Measurements from ENCODE around the gene OVCA2.

The OVCA2 gene

DNA sequence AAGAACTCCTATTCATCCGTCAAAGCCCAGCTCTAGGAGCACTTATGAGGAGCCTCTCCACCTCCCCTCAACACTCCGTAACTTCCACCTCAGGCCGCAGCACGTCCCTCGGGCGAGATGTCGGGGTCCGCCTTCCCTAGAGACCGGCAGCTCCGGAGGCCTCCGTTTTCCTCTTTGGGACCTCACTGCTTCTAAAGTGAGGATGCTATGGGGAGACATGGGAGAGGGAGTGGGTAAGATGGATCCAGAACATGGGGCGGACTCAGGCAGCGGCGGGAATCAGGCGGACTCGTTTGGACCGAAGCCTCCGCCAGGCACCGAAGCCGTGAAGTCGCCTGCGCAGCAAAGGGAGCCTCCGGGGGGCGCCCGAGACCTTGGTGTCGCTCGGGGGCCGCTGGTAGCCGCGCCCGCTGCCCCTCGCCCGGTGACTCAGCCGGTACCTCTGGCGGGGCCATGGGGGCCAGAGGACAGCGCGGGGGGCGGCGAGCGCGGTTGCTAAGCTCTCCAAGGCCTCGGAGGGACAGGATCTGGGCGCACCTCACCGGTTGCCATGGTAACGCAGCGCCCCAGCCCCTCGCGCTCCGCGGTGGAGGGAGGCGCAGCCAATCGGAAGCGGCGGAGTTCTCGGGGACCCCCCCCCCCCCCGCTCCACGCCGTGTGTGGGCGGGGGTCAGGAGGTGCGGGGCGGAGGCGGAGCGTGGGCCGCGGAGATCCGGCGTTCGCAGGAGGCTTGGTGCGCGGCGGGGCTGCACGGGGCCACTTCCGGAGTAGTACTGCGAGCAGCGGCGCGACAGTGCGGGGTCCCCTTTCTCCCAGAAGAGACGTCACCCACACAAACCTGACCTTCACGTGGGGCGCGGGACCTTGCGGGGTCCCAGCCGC lies 11.8 kb downstream of the OVCA2 start (continued):
- peak; percentile 74; the same call in 1 of the 2 replicates for TF ChIP-seq ZNF324 (tag by site-specific recombination; IDR thresholded peaks at IDR 0.05)
- TF ChIP-seq ZNF169 (tag by site-specific recombination; IDR thresholded peaks at IDR 0.05), result no peak
- no peak for TF ChIP-seq ZNF292 (tag by site-specific recombination; IDR thresholded peaks at IDR 0.05; ENCODE audit: borderline replicate concordance, low read depth)

DNA sequence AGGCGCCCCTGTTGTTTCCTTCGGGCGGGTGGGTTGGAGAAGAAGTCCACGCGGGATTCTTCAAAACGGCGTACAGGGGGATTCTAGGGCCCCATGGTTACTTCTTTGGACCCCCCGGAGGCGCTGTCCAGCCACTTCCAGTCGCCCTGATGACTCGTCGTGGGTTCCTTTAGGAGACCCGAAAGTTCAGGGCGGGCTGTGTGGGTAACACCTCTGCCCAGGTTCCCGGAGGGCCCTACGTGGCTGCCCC lies 12.4 kb downstream of the OVCA2 start:
- Histone ChIP-seq H3K36me3 (ENCODE audit: control insufficient read depth in 2 of 2, insufficient read depth in 1 of 2, low read length in 2 of 2) (no peaks in the 10 kb centered on the region), H3K4me1 (ENCODE audit: control insufficient read depth, insufficient read depth, low read length) (peaks cover 8% of the 10 kb centered on the region), H3K4me3 (ENCODE audit: low read depth, low read length) (peak overlapping the region; percentile 48), H3K9me3 (ENCODE audit: control insufficient read depth, insufficient read depth, low read depth, low read length) (no peaks in the 10 kb centered on the region), H3K27ac (ENCODE audit: extremely low read depth, low read depth, low read length) (no peak overlapping the region; the same call in 1 of the 2 replicates)
- TF ChIP-seq ZNF404 (tag by site-specific recombination; IDR thresholded peaks at IDR 0.05), result no peak
- TF ChIP-seq, protein P1, sequence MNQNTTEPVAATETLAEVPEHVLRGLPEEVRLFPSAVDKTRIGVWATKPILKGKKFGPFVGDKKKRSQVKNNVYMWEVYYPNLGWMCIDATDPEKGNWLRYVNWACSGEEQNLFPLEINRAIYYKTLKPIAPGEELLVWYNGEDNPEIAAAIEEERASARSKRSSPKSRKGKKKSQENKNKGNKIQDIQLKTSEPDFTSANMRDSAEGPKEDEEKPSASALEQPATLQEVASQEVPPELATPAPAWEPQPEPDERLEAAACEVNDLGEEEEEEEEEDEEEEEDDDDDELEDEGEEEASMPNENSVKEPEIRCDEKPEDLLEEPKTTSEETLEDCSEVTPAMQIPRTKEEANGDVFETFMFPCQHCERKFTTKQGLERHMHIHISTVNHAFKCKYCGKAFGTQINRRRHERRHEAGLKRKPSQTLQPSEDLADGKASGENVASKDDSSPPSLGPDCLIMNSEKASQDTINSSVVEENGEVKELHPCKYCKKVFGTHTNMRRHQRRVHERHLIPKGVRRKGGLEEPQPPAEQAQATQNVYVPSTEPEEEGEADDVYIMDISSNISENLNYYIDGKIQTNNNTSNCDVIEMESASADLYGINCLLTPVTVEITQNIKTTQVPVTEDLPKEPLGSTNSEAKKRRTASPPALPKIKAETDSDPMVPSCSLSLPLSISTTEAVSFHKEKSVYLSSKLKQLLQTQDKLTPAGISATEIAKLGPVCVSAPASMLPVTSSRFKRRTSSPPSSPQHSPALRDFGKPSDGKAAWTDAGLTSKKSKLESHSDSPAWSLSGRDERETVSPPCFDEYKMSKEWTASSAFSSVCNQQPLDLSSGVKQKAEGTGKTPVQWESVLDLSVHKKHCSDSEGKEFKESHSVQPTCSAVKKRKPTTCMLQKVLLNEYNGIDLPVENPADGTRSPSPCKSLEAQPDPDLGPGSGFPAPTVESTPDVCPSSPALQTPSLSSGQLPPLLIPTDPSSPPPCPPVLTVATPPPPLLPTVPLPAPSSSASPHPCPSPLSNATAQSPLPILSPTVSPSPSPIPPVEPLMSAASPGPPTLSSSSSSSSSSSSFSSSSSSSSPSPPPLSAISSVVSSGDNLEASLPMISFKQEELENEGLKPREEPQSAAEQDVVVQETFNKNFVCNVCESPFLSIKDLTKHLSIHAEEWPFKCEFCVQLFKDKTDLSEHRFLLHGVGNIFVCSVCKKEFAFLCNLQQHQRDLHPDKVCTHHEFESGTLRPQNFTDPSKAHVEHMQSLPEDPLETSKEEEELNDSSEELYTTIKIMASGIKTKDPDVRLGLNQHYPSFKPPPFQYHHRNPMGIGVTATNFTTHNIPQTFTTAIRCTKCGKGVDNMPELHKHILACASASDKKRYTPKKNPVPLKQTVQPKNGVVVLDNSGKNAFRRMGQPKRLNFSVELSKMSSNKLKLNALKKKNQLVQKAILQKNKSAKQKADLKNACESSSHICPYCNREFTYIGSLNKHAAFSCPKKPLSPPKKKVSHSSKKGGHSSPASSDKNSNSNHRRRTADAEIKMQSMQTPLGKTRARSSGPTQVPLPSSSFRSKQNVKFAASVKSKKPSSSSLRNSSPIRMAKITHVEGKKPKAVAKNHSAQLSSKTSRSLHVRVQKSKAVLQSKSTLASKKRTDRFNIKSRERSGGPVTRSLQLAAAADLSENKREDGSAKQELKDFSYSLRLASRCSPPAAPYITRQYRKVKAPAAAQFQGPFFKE (tag by site-specific recombination; IDR thresholded peaks at IDR 0.05; ENCODE audit: borderline replicate concordance), result no peak
- no peak for TF ChIP-seq ZNF133 (tag by site-specific recombination; IDR thresholded peaks at IDR 0.05)
- TF ChIP-seq ZNF660 (tag by site-specific recombination; IDR thresholded peaks at IDR 0.05), result peak; percentile 6; the same call in 1 of the 2 replicates
- TF ChIP-seq, protein P2, sequence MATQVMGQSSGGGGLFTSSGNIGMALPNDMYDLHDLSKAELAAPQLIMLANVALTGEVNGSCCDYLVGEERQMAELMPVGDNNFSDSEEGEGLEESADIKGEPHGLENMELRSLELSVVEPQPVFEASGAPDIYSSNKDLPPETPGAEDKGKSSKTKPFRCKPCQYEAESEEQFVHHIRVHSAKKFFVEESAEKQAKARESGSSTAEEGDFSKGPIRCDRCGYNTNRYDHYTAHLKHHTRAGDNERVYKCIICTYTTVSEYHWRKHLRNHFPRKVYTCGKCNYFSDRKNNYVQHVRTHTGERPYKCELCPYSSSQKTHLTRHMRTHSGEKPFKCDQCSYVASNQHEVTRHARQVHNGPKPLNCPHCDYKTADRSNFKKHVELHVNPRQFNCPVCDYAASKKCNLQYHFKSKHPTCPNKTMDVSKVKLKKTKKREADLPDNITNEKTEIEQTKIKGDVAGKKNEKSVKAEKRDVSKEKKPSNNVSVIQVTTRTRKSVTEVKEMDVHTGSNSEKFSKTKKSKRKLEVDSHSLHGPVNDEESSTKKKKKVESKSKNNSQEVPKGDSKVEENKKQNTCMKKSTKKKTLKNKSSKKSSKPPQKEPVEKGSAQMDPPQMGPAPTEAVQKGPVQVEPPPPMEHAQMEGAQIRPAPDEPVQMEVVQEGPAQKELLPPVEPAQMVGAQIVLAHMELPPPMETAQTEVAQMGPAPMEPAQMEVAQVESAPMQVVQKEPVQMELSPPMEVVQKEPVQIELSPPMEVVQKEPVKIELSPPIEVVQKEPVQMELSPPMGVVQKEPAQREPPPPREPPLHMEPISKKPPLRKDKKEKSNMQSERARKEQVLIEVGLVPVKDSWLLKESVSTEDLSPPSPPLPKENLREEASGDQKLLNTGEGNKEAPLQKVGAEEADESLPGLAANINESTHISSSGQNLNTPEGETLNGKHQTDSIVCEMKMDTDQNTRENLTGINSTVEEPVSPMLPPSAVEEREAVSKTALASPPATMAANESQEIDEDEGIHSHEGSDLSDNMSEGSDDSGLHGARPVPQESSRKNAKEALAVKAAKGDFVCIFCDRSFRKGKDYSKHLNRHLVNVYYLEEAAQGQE (tag by site-specific recombination; IDR thresholded peaks at IDR 0.05), result peak; percentile 86
- TF ChIP-seq ZNF626 (tag by site-specific recombination; IDR thresholded peaks at IDR 0.05), result no peak
- TF ChIP-seq GLIS1 (tag by site-specific recombination; IDR thresholded peaks at IDR 0.05), result no peak
- TF ChIP-seq ZNF391 (tag by site-specific recombination; IDR thresholded peaks at IDR 0.05; ENCODE audit: borderline replicate concordance, low read depth), result no peak
- TF ChIP-seq ZNF426 (tag by site-specific recombination; IDR thresholded peaks at IDR 0.05), result no peak
- no peak for TF ChIP-seq SETDB1 (IDR thresholded peaks at IDR 0.05; ENCODE audit: insufficient read length, low read length)
- peak; percentile 58 for TF ChIP-seq ZNF335 (tag by site-specific recombination; conservative IDR thresholded peaks at IDR 0.05)
- TF ChIP-seq ZSCAN16 (tag by site-specific recombination; IDR thresholded peaks at IDR 0.05), result no peak
- TF ChIP-seq, protein P3, sequence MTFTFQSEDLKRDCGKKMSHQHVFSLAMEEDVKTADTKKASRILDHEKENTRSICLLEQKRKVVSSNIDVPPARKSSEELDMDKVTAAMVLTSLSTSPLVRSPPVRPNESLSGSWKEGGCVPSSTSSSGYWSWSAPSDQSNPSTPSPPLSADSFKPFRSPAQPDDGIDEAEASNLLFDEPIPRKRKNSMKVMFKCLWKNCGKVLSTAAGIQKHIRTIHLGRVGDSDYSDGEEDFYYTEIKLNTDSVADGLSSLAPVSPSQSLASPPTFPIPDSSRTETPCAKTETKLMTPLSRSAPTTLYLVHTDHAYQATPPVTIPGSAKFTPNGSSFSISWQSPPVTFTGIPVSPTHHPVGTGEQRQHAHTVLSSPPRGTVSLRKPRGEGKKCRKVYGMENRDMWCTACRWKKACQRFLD (tag by site-specific recombination; IDR thresholded peaks at IDR 0.05), result no peak
- no peak for TF ChIP-seq ZNF501 (tag by site-specific recombination; IDR thresholded peaks at IDR 0.05)
- TF ChIP-seq ZNF785 (tag by site-specific recombination; IDR thresholded peaks at IDR 0.05), result no peak
- no peak for TF ChIP-seq SALL2 (tag by site-specific recombination; IDR thresholded peaks at IDR 0.05; ENCODE audit: borderline replicate concordance)
- no peak for TF ChIP-seq KLF9 (tag by site-specific recombination; IDR thresholded peaks at IDR 0.05; ENCODE audit: low read depth)
- TF ChIP-seq ZNF175 (tag by site-specific recombination; IDR thresholded peaks at IDR 0.05), result no peak
- no peak for TF ChIP-seq ZEB2 (tag by site-specific recombination; IDR thresholded peaks at IDR 0.05)
- TF ChIP-seq ZNF19 (tag by site-specific recombination; IDR thresholded peaks at IDR 0.05; ENCODE audit: low read depth), result no peak
- TF ChIP-seq HOXD13 (CRISPR knock-in tag; IDR thresholded peaks at IDR 0.05; ENCODE audit: borderline replicate concordance), result no peak
- TF ChIP-seq GLIS2 (tag by site-specific recombination; IDR thresholded peaks at IDR 0.05), result no peak
- TF ChIP-seq ZNF514 (tag by site-specific recombination; IDR thresholded peaks at IDR 0.05), result no peak
- ChIA-PET CTCF (interaction anchor here (0.6 to 4.5 kb wide), 52 partner anchors 8 to 867 kb away, joined by 3 to 143 read pairs (median 4); no protein-coding TSS in a partner anchor), POLR2A (interaction anchor here (0.5 to 1.2 kb wide), 2 partner anchors 191 to 300 kb away, joined by 3 to 11 read pairs; no protein-coding TSS in a partner anchor)
